Measurements from ENCODE around the gene UBAP1L.

DNA sequence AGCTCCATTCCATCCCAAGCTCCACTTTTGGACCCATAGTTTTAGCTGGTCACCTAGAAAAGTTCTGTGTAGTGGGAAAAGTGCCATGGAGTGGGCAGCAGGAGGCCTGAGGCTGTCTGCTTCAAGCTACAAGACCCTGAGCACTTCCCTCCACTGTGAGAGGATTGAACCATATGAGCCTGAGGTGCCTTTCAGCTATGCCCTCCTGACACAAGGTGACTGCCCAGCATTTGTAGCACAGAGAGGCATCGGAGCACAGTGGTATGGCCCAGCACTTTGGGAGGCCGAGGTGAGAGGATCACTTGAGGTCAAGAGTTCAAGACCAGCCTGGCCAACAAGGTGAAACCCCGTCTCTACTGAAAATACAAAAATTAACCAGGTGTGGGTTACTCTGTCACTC is 42.4 kb downstream of the UBAP1L start:
- TF ChIP-seq POLR2A (IDR thresholded peaks at IDR 0.05) = no peak
- TF ChIP-seq, protein P1, sequence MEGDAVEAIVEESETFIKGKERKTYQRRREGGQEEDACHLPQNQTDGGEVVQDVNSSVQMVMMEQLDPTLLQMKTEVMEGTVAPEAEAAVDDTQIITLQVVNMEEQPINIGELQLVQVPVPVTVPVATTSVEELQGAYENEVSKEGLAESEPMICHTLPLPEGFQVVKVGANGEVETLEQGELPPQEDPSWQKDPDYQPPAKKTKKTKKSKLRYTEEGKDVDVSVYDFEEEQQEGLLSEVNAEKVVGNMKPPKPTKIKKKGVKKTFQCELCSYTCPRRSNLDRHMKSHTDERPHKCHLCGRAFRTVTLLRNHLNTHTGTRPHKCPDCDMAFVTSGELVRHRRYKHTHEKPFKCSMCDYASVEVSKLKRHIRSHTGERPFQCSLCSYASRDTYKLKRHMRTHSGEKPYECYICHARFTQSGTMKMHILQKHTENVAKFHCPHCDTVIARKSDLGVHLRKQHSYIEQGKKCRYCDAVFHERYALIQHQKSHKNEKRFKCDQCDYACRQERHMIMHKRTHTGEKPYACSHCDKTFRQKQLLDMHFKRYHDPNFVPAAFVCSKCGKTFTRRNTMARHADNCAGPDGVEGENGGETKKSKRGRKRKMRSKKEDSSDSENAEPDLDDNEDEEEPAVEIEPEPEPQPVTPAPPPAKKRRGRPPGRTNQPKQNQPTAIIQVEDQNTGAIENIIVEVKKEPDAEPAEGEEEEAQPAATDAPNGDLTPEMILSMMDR (IDR thresholded peaks at IDR 0.05) = no peak

Data from testis (tissue), 2 donors.